Renal cortex interstitium (tissue), 11 donors: ENCODE data around the gene DNM3. TPM values are rescaled to one million over a fixed set of nuclear protein-coding genes. Genes with fewer than 3 reads are reported as not detected.
"Not testable (repeated sequence)": the region's sequence is repeated elsewhere in the genome, so short reads cannot be mapped to it uniquely, and the experiment has no call there.

Source experiments
- DNase-seq, 11 donors: peaks; one replicate each; pipeline ENCODE4 v3.0.0-alpha.2; 2013; ENCODE audit warnings: low read depth in 9 of 11, low spot score in 4 of 11; ENCODE audit errors: extremely low read depth in 1 of 11
- polyA plus RNA-seq, 3 donors: library from polyadenylated mRNA; unstranded; fragments of 120-200 nt; gene quantifications; one replicate each; pipeline ENCODE4 v1.2.1, GENCODE V29; 2013; ENCODE audit not compliant: insufficient read length in 3 of 3

Gene DNM3
- polyA plus RNA-seq, 3 donors = 4.2 to 5.2 (median 4.8) TPM

DNA sequence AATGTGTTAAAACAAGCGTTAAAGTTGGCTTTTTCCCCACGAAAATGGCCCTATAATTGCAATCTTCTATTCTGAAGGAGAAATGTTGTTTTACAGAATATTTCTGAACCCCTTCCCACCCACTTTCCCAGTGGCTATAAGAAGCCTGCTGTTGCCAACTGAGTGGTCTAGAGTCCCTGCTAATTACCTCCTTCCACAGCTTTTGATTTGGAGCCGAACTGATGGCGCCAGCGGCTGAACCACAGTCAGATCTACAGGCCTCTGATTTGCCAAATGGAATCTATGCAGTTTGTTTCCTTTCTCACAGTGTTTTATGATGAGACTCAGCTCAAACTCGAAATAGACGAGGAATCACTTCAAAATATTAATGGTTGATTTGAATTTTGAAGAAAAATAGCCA lies 503.1 kb downstream of the DNM3 start:
- DNase-seq = no peak

DNA sequence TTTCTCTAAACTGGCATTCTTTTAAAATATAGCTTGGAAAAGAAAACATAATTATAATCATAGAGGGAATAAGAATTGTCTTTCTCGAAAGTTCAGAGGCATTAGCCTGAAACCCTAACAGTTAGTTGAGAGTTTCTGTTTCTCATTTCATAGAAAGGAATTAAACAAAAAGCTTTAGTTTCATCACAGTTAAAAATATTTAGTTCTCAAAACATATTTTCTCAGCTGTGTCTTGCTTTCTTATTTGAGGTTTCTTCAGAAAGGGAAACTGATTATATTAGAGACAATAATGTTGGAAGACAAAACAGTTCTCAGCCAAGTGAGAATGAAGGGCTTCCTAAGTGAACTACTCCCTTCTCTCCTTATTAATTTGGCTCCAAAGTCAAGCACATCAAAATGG lies 503.8 kb downstream of the DNM3 start:
- DNase-seq = no peak

DNA sequence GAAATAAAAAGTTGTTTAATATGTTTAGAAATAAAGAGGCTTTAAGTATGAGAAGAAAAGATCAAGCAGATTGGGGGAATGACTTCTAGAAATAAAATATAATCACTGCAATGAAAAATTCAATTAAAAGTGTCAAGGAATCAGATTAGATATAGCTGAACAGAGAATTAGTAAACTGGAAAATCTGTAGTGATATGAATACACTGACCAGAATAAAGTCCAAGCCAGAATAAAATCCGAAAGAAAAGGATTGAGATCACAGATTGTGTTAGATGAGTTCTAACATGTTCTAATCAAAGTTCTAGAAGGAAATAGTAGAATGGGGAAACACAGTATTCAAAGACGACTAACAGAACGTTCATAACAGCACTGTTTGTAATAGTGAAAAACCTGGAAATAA lies 506.1 kb downstream of the DNM3 start:
- no peak for DNase-seq

- peak in 1 of 11 donors; percentile 13 for DNase-seq
Measured at GRCh38 chr1:172350856-172351255, 509.6 kb downstream of the DNM3 start.

- DNase-seq = peak in 5 of 11 donors; percentile 36 to 67 (median 54)
Measured at GRCh38 chr1:172351346-172351745, 510.0 kb downstream of the DNM3 start.

- peak in 4 of 11 donors; percentile 21 to 56 (median 30) for DNase-seq
Measured at GRCh38 chr1:172351754-172352161, 510.5 kb downstream of the DNM3 start.

DNA sequence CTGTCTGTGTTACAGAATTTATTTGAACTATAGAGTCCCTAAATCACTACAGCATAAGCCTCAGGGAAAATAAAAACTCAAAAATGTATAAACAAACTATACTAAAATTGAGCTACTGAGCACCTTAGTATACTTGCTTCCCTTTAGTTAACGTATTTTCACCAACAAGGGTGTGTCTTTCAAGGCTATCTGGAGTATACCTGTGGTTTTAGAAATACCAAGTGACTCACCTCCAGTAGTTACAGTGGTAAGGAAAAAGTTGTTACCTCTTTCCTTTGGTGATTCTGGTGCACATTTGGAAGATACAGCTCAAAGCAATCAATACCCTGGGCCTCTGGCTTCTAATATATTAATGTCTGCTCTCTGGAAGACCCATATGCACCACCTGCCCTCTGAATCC lies 511.1 kb downstream of the DNM3 start:
- no peak for DNase-seq

DNA sequence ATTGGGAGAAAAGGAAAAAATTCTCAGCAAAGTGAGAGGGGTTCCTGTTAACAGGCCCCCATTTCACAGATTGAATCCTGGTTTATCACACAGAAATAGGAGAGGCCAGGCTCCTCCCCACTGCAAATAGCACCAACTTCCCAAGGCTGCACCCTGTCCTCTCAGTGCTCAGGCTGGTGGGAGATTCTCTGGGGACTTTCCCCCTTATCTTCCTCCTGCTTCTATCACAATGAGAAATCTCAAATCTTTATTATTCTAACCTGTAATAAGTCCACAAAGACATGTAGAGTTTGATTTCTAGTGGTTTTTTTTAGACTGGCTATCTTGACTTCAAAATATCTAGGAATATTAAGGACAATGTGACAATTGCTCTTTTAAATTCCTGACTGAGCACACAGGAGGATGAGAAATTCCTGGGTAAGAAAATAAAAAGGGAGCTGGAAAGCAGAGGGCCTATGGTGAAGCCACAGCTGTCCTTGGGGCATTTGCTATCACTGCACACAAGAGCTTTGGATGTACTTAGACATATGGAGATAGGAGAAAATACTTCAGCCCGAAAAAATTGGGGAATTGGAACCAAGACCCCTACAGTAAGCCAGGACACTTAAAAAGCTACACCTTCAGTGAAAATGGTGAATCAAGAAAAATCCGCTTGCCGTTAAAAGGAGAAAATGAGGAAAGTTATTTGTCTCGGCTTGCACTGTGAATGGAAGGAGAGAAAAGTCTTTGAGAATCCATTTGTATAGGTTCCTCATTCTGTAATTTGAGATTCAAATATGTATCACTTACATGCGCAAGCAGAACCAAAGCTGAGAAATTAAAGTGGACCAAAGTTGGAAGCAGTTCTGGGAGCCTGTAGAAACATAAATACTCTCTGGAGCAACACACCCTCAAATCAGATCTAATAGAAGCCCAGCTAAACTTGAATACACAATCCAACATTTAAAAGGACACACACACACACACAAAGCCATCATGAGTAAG lies 513.3 kb downstream of the DNM3 start:
- no peak for DNase-seq

GRCh38 chr1:172356620-172357019 lies 515.3 kb downstream of the DNM3 start:
- DNase-seq = no peak

- peak in 1 of 11 donors; percentile 32 for DNase-seq
Measured at GRCh38 chr1:172357753-172358385, 516.6 kb downstream of the DNM3 start.

GRCh38 chr1:172359491-172359999 lies 518.2 kb downstream of the DNM3 start:
- DNase-seq = peak in 1 of 11 donors; percentile 84

DNA sequence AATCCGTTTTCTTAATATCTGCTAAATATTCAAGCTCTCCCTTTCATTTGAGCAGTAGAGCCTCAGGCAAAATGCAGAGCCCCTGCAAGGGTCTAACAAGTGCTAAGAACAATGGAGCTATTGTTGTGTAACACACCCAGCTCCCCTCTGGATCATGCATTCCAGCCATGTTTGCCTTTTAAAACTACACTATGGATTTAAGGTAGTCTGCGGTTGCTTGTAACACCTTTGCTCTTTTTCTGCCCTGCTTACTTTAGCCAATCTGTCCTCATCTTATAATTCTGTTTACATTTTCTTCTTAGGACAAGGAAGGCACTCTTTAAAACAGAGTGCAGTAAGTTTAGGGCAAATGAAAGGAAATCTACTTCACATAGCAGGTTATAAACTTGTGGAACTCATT lies 519.2 kb downstream of the DNM3 start:
- DNase-seq = no peak

DNA sequence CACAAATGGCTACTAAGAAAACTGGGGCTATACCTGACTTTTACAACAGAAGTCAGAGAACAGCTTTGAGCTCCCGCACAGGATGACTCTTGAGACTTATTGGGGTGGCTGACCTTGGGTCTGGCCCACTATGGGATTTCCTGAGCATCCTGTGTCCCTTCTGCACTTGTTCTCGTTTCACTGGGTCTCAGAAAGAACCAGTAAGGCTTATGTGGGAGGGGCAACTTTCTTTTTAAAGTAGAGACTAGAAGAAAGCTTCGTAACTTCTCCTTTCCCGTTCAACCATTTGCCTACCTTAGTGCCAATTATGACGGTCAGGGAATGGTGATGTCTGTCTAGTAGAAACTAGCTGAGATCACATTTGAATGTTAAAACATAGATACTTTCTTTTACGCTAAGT lies 519.7 kb downstream of the DNM3 start:
- no peak for DNase-seq

- DNase-seq = no peak
Measured at GRCh38 chr1:172363852-172364251, 522.6 kb downstream of the DNM3 start.

GRCh38 chr1:172371646-172372045 lies 530.3 kb downstream of the DNM3 start:
- not testable (repeated sequence) for DNase-seq

DNA sequence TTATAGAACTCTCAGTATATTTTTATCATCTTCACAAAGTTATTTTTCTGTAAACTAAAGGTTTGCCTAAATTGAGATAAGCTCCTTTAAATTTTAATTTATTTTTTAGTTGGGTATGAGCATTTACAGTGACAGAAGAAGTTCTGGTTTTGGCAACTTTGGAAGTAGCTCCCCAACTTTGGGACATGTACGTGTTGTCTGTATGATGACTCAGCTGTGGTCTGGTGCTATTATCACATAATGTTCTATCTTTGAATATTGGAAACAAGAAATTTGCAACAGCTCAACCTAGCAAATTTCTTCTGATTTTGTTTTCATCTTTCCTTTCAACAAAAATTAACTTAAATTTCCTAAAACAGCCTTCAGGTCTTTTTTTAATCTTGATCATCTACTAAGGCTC lies 532.6 kb downstream of the DNM3 start:
- DNase-seq = no peak

- no peak for DNase-seq
Measured at GRCh38 chr1:172375211-172375631, 533.9 kb downstream of the DNM3 start.

DNA sequence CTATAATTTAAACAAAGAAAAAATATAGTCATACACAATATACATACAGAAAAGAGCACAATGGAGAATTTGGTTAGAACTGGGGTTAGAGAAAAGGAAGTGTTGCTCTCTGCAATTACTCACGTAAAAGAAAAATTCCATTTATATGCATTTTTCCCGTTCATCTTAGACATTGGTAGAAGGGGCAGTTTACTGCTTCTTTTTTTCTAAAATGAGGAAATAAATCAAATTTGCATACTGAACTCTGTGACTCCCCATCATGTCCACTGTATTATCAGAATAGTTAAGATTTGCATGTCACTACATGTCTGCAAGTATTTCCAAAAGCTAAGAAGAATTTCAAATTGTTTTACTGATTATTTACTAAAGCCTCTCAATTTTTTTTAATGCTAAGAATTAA lies 535.1 kb downstream of the DNM3 start:
- DNase-seq = no peak

GRCh38 chr1:172377565-172377964 lies 536.3 kb downstream of the DNM3 start:
- DNase-seq = no peak

DNA sequence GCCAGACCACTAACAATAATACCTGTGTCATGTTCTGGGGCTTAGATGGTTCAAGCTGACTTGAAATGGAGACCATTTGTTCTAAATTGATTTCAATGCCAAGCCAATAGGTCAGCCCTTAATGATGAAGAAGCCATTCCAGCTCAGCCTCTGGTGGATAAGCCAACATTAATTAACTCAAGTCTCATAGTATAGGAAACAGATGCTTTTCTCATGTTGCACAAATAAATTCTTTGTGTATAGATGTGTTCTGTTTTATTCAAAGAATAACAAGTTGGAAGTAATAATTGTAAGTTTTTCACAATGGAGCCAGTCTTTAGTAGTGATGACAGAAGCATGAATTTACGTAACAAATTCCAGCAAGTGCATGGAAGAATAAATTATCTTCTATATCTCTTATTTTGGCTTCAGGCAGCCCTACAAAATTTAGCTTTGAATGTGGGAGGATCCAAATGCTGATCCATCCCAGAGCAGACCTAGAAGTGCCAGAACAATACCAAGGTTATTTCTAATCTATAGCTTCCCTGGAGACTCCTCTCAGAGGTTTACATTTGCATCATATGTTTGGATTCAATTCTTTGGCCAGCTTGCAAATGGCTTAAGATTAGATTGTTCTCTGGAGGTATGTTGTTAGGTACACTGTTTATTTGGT lies 536.9 kb downstream of the DNM3 start:
- DNase-seq = no peak
